GM19468 (cell line): Measurements from ENCODE around the gene SCUBE1.

Source experiments
- ATAC-seq: cut with Tn5 transposase; IDR thresholded peaks from one replicate; pipeline ENCODE4 v1.9.1; 2021; ENCODE audit warnings: mild to moderate bottlenecking, moderate library complexity, moderate number of reproducible peaks; ENCODE audit not compliant: unreplicated experiment; ENCODE audit errors: extremely low read depth

Gene SCUBE1

DNA sequence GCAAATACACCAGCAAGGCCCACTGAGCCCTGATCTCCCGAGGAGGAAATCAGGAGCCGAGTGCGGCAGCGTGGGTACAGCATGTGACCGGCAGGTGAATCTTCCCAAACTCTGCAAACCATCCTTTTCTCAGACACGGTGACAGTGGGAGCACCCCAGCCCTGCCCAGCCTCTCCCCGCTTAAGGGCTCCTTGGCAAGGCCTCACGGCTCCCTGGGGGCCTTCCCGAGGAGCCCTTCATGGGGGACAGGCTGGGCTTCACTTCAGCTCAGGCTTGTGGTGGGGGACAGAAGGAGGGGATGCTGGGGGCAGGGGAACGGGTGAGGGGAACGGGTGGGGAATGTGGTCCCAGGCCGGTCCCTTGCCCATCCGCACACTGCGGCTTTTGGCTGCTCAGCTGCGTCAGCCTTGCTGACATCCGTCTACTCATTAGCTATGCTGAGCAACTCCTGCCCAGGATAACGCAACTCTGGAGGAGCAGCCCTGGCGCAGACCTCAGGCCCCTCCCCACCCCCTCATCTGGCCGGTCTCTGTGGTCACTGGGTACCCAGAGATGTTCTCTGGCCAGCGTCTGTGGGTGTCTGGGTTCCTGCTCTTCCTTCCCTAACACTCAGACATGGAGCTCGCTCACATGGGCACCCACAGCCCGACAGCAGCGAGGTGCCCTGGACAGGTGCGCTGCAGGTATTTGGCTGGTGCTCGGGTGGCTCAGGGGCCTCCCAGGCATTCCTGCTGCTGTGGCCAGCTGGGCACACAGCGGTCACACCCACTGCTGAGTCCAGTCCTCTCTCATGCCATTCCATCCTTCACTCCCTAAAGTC, 134.3 kb downstream of the SCUBE1 start:
- no peak for ATAC-seq

DNA sequence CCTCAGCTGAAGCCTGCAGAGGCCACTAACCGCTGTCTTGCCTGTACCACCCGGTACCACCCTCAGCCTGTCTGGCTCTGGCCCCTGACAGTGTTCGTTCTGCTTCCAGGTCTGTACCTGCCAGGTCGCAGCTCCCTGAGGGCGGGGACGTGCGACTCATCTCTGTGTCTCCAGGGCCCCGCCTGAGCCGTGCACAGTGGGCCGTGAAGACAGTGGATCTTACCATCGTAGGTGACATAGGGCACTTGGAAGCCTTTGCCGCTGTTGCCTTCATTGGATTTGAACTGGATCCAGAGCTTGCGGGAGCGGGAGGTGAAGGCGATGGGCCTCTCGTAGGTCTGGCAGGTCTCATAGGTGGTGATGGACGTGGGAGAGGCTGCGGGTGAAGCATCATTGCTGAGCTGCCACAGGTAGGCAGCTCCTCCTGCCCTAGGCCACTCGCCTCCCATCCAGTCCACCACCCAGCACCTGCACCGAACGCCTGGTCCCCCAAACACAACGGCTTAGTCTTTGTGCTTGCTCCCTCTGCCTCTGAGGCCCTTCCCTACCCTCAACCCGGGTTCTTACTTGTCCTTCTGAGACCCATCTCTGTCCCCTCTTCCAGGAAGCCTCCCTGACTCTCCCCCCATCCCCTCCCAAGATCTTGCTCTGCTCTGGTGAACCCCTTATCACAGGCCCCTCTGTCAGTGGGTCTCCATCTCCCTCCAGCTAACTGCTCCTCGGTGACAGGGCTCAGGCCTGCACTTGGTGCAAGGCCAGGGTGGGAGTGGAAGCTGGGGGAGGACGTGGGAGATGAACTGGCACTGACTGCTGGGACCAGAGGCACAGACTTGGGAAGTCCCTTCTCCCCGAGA, 135.1 kb downstream of the SCUBE1 start:
- no peak for ATAC-seq

DNA sequence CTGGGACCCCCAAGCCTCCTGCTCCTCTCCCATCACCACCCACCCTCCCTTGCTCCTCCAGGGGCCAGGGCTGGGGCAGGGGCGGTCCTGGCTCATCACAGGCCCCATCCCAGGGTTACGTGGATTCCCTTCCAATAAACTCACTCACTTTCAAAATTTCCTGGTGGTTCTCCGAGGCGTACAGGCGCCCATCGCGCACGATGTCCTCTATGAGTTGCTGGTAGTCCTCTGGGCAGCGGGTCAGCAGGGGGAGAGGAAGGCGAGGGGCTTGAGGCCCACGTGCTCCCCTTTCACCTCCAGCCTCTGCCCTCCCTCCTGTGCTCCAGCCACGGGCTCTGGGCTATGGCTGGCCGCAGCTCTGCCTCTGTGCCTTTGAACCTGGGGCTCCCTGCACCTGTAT, 135.8 kb downstream of the SCUBE1 start:
- ATAC-seq: no peak

DNA sequence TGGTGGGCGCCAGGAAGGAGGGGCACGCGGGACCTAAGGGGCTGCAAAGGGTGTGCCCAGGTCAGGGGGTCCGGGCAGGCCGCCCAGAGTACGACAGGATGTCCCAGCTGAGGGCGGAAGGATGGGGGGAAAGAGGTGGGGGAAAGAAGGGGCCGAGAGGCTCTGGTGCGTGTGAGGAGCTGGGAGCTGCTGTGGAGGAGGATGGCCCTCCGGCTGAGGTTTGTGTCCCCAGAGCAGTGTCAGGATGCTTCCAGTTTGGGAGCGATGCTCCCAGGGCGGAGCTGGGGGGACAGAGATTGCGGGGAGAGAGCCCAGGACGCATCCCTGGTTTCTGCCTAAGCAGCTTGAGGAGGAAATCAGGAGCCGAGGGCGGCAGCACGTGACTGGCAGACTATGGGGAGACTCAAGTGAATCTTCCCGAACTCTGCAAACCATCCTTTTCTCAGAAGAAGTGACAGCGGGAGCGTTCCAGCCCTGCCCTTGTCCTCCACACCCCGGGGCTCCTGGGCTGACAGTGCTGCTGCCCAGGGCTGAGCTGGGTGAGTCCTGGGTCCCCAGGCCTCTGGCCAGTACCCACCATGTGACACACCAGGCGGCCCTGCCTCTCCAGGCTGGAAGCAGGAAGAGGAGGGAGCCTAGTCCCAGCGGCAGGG, 136.5 kb downstream of the SCUBE1 start:
- no peak for ATAC-seq

DNA sequence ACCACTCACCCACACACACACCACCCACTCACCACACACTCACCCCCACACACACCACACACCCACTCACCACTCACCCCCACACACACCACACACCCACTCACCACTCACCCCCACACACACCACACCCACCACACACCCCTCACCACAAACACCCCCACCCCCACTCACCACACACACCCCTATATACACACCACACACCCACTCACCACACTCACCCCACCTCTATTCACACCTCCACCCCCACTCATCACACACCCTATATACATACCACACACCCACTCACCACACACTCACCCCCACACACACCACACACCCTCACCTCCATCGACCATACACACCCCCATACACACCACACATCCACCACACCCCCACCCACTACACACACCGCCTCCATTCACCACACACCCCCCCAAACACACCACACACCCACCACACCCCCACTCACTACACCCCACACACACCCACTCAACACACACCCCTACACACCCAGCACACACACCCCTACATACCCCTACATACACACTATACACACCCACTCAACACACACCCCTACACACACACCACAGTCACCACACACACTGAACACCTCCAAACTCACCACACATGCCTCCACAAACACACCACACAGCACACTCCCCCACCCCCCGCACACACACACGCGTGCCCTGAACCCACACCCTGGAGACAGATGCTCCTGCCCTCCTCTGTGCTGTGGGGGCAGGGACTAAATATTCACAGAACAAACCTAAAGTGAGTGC, 137.2 kb downstream of the SCUBE1 start:
- ATAC-seq: no peak

DNA sequence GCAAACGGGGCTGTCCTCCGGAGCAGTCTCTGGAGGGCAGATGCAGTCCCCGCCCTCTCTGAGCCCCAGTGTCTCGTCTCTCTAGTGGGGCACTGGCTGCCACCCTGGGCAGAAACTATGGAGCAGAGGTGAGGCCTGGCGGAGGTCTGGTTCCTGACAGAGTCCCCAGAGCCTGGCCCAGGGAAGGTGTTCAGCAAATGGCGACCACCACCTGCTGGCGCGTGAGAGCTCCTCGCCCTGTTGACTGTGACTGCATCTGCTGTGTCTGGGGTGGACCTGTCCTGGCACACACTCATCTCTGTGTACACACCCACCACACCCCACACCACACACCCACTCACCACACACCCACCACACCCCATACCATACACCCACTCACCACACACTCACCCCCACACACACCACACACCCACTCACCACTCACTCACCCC, 137.9 kb downstream of the SCUBE1 start:
- ATAC-seq: no peak

DNA sequence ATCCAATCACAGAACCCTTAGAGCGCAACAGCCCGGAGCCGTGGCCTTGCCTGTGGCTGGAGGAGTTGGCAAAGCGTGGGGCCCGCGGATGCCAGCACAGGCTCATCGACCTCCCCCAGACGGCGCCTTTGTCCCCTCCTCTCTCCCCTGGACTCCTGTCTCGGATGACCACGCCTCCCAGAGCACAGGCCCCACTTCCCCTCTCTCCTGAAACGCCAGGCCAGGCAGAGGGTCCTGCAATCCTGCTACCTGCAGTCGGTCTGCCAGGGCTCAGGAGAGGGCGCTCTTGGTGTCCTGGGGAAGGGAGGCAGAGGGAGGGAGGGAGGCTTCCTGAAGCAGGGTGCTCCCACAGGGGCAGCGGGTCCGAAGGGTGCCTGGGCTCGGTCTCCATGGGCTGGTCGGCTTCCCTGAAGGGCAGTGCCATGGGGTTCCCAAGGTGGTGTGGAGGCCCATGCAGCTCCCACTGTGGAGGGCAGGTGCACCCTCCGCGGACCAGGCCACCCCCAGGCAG, 139.6 kb downstream of the SCUBE1 start:
- no peak for ATAC-seq

DNA sequence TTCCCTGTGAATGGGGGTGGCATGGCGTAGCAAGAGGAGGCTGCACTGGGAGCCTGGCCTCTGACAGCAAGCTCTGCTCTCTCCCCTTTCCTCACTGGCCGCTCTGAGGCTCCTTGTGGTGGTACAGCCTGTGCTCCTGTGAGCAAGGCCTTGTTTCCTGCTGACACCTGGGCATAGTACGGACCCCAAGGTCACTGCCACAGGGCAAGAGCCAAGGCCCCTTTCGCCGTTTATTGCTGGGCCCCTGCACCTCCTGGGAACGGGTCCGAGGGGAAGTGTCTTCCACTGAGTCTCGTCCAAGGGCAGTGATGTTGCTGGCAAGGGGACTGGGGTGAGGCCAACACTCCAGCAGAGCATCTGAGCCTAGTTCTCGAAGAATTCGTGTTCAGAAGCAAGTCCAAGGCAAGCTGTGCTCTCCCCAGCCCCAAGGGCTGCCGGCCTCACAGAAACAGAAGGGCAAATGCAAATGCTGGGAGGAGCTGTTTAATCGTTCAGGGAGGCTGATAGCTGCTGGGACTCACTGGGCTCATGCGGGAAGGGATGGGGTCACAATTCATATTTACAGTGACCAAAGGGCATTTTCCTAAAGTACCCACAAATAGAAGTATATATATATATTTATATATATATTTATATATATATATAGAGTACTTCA, 140.3 kb downstream of the SCUBE1 start:
- no peak for ATAC-seq

DNA sequence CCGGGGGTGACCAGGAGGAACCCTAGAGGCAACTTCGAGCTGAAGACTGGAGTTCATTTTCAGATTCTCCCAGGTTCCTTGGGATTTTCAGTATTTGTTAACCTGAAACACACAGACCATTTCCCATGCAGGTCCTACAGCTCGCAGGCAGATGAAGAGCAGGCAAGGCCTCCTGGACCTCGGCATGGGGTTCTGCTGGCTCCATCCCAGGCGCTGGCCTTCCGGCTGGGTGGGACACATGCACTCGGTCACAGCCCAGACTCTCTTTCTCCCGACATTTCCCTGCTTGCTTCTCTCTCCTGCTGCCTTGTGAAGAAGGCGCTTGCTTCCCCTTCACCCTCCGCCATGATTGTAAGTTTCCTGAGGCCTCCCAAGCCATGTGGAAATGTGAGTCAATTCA, 140.8 kb downstream of the SCUBE1 start:
- no peak for ATAC-seq

DNA sequence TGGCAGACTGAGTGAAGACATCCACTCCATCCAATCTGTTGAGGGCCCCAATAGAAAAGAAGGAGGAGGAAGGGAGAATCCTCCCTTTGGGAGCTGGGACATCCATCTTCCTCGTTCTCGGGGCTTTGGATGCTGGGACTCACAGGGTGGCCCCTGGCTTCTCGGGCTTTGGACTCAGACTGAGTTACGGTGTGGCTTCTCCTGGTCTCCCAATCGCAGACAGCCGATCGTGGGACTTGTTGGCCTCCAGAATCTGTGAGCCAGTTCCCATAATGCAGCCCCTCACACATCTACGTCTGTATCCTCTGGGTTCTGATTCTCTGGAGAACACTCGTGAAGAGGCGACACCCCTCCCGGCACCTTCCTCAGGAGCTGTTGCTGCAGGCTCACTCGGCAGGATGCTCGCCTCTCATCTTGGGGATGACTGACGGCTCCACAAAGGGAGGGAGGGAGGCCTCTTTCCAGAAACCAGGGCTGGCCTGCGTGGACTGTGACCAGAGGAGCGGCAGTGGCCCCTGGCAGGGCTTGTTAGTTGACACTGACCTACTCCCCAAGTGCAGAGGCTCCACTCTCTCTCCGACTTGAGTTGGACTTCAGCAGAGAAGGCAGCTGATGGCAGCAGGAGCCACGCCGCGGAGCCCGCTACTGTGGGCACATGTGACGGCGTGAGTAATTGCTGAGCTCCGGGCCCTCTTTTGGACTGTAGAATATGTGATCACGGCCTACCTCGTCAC, 141.5 kb downstream of the SCUBE1 start:
- no peak for ATAC-seq

DNA sequence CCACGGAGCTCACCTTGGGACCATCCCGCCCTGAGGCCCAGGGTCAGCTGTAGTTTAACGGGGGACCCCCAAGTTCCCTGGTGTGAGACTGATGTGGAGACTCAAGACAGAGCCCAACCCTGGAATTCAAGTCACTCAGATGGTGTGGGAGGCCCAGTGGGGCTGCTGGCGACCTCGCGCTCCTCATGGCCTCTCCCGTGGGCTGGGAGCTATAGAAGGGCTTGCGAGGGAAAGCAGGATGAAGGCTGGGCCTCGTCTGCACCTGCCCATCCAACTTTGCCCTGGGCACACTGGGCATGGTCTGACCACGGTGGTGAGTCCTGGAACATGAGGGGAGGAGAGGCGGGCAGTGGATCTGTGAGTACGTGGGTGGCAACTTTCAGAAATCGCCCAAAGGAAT, 142.6 kb downstream of the SCUBE1 start:
- ATAC-seq: no peak

DNA sequence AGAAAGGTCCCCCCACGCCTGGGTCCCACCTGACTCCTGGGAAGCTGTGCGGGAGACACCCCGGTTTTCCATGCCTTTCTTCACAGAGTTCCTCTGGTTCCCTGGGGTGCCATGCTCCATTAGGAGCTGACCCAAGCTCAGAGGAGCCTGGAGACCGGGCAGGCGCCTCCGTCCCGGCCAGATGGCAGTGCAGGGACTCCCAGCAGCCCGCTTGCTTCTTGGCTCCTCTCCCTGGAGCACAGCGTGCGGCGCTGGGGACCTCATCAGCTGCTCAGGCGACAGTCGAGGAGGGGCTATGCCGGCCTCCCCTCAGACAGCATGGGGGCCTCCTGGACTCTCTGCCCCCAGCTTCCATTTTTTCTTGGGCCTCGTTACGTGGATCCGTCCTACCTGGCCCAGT, 143.1 kb downstream of the SCUBE1 start:
- no peak for ATAC-seq

DNA sequence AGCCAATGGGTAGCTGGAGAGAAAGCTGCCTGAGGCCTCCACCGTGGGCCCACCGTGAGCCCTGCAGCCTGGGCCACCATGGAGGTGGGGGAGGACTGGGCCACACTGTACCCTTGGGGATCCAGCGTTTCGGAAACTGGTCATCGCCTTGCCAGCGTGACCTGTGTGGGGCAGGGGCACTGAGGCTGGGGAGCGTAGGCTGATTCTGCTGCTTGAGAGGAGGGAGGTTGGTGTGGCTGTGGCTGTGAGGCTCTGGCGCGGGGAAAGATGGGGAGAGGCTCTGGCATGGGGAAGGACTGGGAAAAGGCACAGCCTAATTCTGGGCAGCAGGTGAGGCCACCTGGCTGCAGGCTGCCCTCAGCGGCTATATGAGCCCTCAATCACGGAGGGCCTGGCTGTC, 143.6 kb downstream of the SCUBE1 start:
- ATAC-seq: no peak

DNA sequence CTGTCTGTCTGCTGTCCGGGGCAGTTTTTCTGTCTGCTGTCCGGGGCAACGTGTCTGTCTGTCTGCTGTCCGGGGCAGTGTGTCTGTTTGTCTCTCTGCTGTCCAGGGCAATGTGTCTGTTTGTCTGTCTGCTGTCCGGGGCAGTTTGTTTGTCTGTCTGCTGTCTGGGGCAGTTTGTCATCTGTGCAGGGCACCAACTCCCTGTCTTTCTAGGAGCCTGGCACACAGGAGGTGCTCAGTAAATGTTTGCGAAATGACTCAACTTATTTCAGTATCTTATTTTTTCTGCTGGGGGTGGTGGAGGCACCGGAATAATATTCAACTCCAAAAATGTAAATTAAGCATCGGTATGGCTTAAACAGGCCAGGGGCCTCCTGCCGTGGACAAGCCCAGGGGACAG, 144.2 kb downstream of the SCUBE1 start:
- ATAC-seq: no peak

DNA sequence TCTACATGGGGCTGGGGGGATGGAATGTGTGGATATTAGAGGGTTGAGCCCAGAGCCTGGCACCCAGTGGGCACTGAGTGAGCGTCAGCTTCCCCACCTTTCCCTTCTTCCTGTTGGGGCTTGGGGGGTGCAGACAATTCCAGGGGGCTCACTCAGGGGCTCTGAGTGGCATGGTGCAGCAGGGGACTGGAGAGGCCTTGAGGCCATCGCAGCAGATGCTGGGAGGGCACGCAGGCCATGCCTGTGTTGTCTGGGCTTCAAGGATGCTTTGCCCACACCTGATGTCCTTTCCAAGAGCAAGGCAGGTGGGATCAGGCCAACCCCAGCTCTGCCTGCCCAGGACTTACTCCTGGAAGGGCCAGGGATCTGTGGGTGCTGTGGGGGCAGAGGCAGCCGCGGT, 145.0 kb downstream of the SCUBE1 start:
- no peak for ATAC-seq

DNA sequence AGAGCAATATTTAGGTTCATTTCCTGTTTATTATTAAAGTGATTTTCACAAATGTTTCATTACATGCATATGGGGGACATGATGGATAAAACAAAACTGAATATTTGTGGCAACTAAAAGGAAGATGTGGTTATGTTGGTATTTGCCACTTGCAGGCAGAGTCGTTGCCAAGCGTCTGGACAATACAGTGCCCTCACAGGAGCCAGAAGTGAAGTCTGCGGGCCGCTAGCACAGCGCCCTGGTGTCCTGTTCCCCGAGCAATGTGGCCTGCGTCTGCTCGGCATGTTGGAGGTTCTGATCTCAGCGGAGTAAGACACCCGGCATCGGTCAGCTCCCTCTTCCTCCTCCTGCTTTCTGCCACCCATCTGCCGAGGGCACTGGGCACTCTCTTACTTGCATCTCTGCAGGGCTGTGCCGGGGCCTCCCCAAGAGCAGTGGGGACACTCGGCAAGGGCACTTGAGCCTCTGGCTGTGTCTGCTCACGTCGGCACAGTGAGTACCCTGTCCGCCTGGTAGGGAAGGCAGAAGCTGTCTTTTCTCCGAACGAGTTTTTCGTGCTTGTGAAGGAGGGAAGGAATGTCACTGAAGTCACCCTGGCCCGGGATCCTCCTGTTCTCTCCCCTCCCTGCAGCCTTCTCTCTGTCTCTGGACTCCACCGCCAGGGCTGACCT, 145.8 kb downstream of the SCUBE1 start:
- no peak for ATAC-seq

DNA sequence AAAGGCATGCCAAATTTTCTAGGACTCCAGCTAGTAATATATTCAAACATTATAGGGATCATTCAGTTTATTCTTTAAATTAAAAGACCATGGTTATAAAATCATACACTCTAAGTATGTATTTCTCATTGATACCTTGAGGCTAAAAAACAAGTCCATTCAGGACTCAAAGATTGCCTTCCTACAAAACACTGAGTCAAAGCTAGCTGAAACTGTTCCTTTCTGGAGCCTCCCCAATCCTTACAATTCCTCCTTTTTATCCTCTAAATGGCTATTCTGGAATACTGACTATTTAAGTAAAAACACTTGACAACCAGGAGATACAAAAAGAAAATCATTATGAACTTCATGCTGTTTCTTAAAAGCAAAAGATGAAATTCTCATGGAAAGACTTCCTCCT, 151.3 kb downstream of the SCUBE1 start:
- ATAC-seq: no peak

DNA sequence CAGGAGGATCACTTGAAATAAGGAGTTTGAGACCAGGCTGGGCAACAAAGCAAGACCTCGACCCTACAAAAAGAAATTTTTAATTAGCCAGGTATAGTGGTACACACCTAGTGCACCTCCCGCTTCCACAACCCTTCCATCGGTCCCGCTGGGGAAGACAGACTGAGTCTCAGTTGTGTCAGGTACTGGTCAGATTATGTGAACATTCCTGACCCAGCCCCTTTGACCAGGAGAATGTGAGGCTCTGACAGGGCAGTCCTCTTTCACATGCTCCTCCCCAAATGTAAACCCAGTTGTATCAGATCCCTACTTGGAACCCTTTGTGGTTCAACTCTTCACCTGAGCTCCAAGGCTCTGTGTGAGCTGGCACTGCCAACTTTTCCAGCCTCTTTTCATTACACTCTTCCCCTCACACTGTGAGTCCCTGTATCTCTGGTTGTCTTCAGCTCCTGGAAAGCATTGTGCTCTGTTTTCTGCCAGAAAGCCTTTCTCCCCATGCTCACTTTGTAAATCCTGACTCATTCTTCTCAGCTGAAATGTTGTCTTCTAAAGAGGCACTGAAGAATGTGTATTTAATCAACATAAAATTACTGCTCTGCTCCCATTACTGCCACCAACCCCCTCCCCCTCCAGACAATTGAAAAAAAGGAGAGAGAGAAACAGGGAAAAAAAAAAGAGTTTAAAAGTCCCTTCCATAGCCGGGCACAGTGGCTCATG, 154.2 kb downstream of the SCUBE1 start:
- no peak for ATAC-seq
